Bronchial epithelial cell (primary cell): ENCODE data around the gene HNRNPC. TPM values are rescaled to one million over a fixed set of nuclear protein-coding genes. Genes with fewer than 3 reads are reported as not detected.

Source experiments
- DNase-seq: peaks from one replicate; pipeline ENCODE4 v3.0.0-alpha.2; 2010; ENCODE audit warnings: low read depth
- FAIRE-seq: peaks from 2 replicates; lab custom pipeline; 2011; peaks lifted over from hg19 to GRCh38; lab: Jason Lieb, UNC
- H3K27me3 ChIP-seq: 2 replicates; pipeline ENCODE4 v1.5.1; 2011; ENCODE audit warnings: low read length; ENCODE audit not compliant: control insufficient read depth, insufficient read depth
- H3K36me3 ChIP-seq: 2 replicates; pipeline ENCODE4 v1.5.1; 2011; ENCODE audit warnings: low read length; ENCODE audit not compliant: control insufficient read depth, insufficient read depth
- H3K4me3 ChIP-seq: 2 replicates; pipeline ENCODE4 v1.5.1; 2011; ENCODE audit warnings: mild to moderate bottlenecking, low read depth, low read length, control low read depth
- CTCF ChIP-seq: IDR thresholded peaks from 2 replicates; pipeline ENCODE4 v1.5.1; 2011; ENCODE audit warnings: mild to moderate bottlenecking, moderate library complexity, low read length, control low read depth, inconsistent platforms; ENCODE audit not compliant: insufficient read depth, severe bottlenecking
- total RNA-seq: library from RNA; depleted of rRNA; stranded (reverse); fragments of >200 nt; gene quantifications from 2 replicates; pipeline ENCODE4 v1.2.1, GENCODE V29; 2014

HNRNPC gene
- total RNA-seq, 1 donor from 2014 or later: 870 TPM

- H3K27me3 ChIP-seq: no peaks in the 10 kb centered on the region
- H3K36me3 ChIP-seq: peaks cover 13% of the 10 kb centered on the region
- TF ChIP-seq CTCF: no peak
- FAIRE-seq (no peak), DNase-seq (no peak)
- H3K4me3 ChIP-seq: no peak overlapping the region
Observed at GRCh38 chr14:21255385-21256101, 13.7 kb downstream of the HNRNPC start.

GRCh38 chr14:21252149-21252548 is 17.1 kb downstream of the HNRNPC start:
- TF ChIP-seq CTCF: no peak
- Histone ChIP-seq H3K4me3 (no peak overlapping the region), H3K36me3 (peaks cover 19% of the 10 kb centered on the region), H3K27me3 (no peaks in the 10 kb centered on the region)
- DNase-seq: no peak
- no peak for FAIRE-seq

- TF ChIP-seq CTCF: no peak
- Histone ChIP-seq H3K36me3 (peaks cover 17% of the 10 kb centered on the region), H3K4me3 (no peak overlapping the region), H3K27me3 (no peaks in the 10 kb centered on the region)
- no peak for FAIRE-seq
- DNase-seq: no peak
Observed at GRCh38 chr14:21251215-21251614, 18.0 kb downstream of the HNRNPC start.

GRCh38 chr14:21248739-21249411 is 20.4 kb downstream of the HNRNPC start:
- H3K36me3 ChIP-seq: peaks cover 17% of the 10 kb centered on the region
- DNase-seq (no peak), FAIRE-seq (no peak)
- H3K27me3 ChIP-seq: no peaks in the 10 kb centered on the region
- no peak for TF ChIP-seq CTCF
- no peak overlapping the region for H3K4me3 ChIP-seq

- Histone ChIP-seq H3K36me3 (peaks cover 17% of the 10 kb centered on the region), H3K27me3 (no peaks in the 10 kb centered on the region), H3K4me3 (no peak overlapping the region)
- no peak for FAIRE-seq
- DNase-seq: no peak
- TF ChIP-seq CTCF: no peak
Observed at GRCh38 chr14:21248338-21248737, 20.9 kb downstream of the HNRNPC start.
